Uterus (tissue), 4 donors: ENCODE data around the gene PSMB2. TPM values are rescaled to one million over a fixed set of nuclear protein-coding genes. Genes with fewer than 3 reads are reported as not detected.
"Not testable (repeated sequence)": the region's sequence is repeated elsewhere in the genome, so short reads cannot be mapped to it uniquely, and the experiment has no call there.

ENCODE experiments used
- DNase-seq, 2 donors: peaks; one replicate each; pipeline ENCODE4 v3.0.0-alpha.2; 2019 to 2020
- H3K27ac ChIP-seq, 2 donors: fragments of 200-600 bp; sonication (generic); 1 replicate in 1 of 2; 2 replicates in 1 of 2; pipeline ENCODE4 v1.5.1; 2016 to 2018
- H3K27me3 ChIP-seq, 2 donors: fragments of 200-600 bp; sonication (generic); one replicate each; pipeline ENCODE4 v1.5.1; 2018 to 2019; ENCODE audit warnings: control low read depth in 1 of 2
- H3K36me3 ChIP-seq, 2 donors: fragments of 200-600 bp; sonication (generic); one replicate each; pipeline ENCODE4 v1.5.1; 2019; ENCODE audit warnings: control low read depth in 1 of 2
- H3K4me1 ChIP-seq, 2 donors: fragments of 200-600 bp; sonication (generic); one replicate each; pipeline ENCODE4 v1.5.1; 2018 to 2019; ENCODE audit warnings: control low read depth in 1 of 2
- H3K4me3 ChIP-seq, 2 donors: fragments of 200-600 bp; sonication (generic); 1 replicate in 1 of 2; 2 replicates in 1 of 2; pipeline ENCODE4 v1.5.1; 2018 to 2019; ENCODE audit warnings: mild to moderate bottlenecking in 1 of 2
- H3K9me3 ChIP-seq, 2 donors: fragments of 200-600 bp; sonication (generic); one replicate each; pipeline ENCODE4 v1.5.1; 2019; ENCODE audit warnings: control low read depth in 1 of 2
- CTCF ChIP-seq, 4 experiments: fragments of 200-600 bp in 2 of 4; fragments of 450-650 bp in 2 of 4; sonication (generic) in 2 of 4; IDR thresholded peaks; one replicate each; pipeline ENCODE4 v1.5.1; 2016 to 2019; ENCODE audit warnings: antibody characterized with exemption in 4 of 4, mild to moderate bottlenecking in 2 of 4, moderate library complexity in 1 of 4
- POLR2A ChIP-seq, 2 donors: fragments of 450-650 bp; IDR thresholded peaks; one replicate each; pipeline ENCODE4 v1.6.1; 2016; ENCODE audit warnings: antibody characterized with exemption in 2 of 2, mild to moderate bottlenecking in 1 of 2, moderate library complexity in 1 of 2
- intact Hi-C: fragments of 100-400 bp; cut with DNase I; formaldehyde crosslinking; loops from one replicate; pipeline ENCODE4 v1.15.1; 2023; ENCODE audit warnings: low total_unique reads
- total RNA-seq, 4 donors: library from RNA; depleted of rRNA in 3 of 4; stranded (reverse); fragments of >200 nt in 3 of 4; gene quantifications; one replicate each; pipeline versions ENCODE4 v1.1.0 to v1.2.4, GENCODE V29; 2014 to 2023
- donor health status: DM: yes; HTN: yes; CAD: no.

The PSMB2 gene
- 10 to 100 TPM in 3 of 4 donors, 1 to 10 TPM in 1; 4.9 to 40.2 (median 27.2) TPM for total RNA-seq

- Histone ChIP-seq H3K4me3 (peak within 1 kb of the TSS; percentile 84 to 94), H3K36me3 (no peaks in the 10 kb centered on the region), H3K27ac (peak within 1 kb of the TSS; percentile 90 to 91), H3K27me3 (no peaks in the 10 kb centered on the region), H3K4me1 (peaks cover 0 to 14% of the 10 kb centered on the region in 2 donors), H3K9me3 (no peaks in the 10 kb centered on the region)
- intact Hi-C loops = no loop called here
- TF ChIP-seq POLR2A (IDR thresholded peaks at IDR 0.05) (peak; percentile 54 to 58), CTCF (IDR thresholded peaks at IDR 0.05) (peak in 1 of 4 experiments; percentile 21)
- peak; percentile 94 to 95 for DNase-seq
Measured at GRCh38 chr1:35641233-35641866, at the start of gene PSMB2. TSS of gene PSMB2 (minus strand) at chr1:35641526. CDS start at chr1:35641432, 94 bp downstream.

GRCh38 chr1:35691080-35691479 is 49.8 kb upstream of the PSMB2 start:
- no peaks in the 10 kb centered on the region for H3K9me3 ChIP-seq
- no peaks in the 10 kb centered on the region for H3K36me3 ChIP-seq
- intact Hi-C loops = no loop called here
- no peak for TF ChIP-seq CTCF (IDR thresholded peaks at IDR 0.05)
- no peak for TF ChIP-seq POLR2A (IDR thresholded peaks at IDR 0.05)
- H3K4me1 ChIP-seq = no peaks in the 10 kb centered on the region
- DNase-seq = no peak
- no peak overlapping the region for H3K4me3 ChIP-seq
- no peak overlapping the region for H3K27ac ChIP-seq
- no peaks in the 10 kb centered on the region for H3K27me3 ChIP-seq

- H3K4me1 ChIP-seq, H3K36me3 ChIP-seq, DNase-seq, H3K27ac ChIP-seq, H3K9me3 ChIP-seq, intact Hi-C loops, H3K4me3 ChIP-seq, H3K27me3 ChIP-seq: not testable (repeated sequence)
Measured at GRCh38 chr1:35690103-35690502, 48.8 kb upstream of the PSMB2 start.

GRCh38 chr1:35688161-35688560 is 46.8 kb upstream of the PSMB2 start:
- Histone ChIP-seq H3K4me1 (no peaks in the 10 kb centered on the region), H3K36me3 (no peaks in the 10 kb centered on the region), H3K9me3 (no peaks in the 10 kb centered on the region), H3K27ac (no peak overlapping the region), H3K4me3 (no peak overlapping the region), H3K27me3 (no peaks in the 10 kb centered on the region)
- TF ChIP-seq POLR2A (IDR thresholded peaks at IDR 0.05) = no peak
- no peak for TF ChIP-seq CTCF (IDR thresholded peaks at IDR 0.05)
- no peak for DNase-seq
- intact Hi-C loops = no loop called here

GRCh38 chr1:35683012-35683411 is 41.7 kb upstream of the PSMB2 start:
- intact Hi-C loops = no loop called here
- Histone ChIP-seq H3K4me3 (no peak overlapping the region), H3K36me3 (no peaks in the 10 kb centered on the region), H3K9me3 (no peaks in the 10 kb centered on the region), H3K27ac (no peak overlapping the region), H3K4me1 (no peaks in the 10 kb centered on the region), H3K27me3 (no peaks in the 10 kb centered on the region)
- no peak for DNase-seq
- TF ChIP-seq CTCF (IDR thresholded peaks at IDR 0.05) (no peak), POLR2A (IDR thresholded peaks at IDR 0.05) (no peak)

GRCh38 chr1:35680271-35680670 is 38.9 kb upstream of the PSMB2 start:
- Histone ChIP-seq H3K27me3 (no peaks in the 10 kb centered on the region), H3K4me3 (no peak overlapping the region), H3K9me3 (no peaks in the 10 kb centered on the region), H3K4me1 (no peaks in the 10 kb centered on the region), H3K36me3 (no peaks in the 10 kb centered on the region), H3K27ac (no peak overlapping the region)
- DNase-seq = no peak
- no peak for TF ChIP-seq POLR2A (IDR thresholded peaks at IDR 0.05)
- TF ChIP-seq CTCF (IDR thresholded peaks at IDR 0.05) = no peak
- intact Hi-C loops = no loop called here
